ENCODE results near the gene TMEM130. TPM values are rescaled to one million over a fixed set of nuclear protein-coding genes. Genes with fewer than 3 reads are reported as not detected.

TMEM130 gene
- total RNA-seq, 2 experiments from 2014 or later: 0.39 TPM; not detected in 1

- ChIA-PET CTCF (interaction anchor here (0.7 to 1.3 kb wide), 8 partner anchors 10 to 1269 kb away, joined by 3 to 11 read pairs (median 3); partner anchors contain the start of gene LAMTOR4), POLR2A (interaction anchor here (0.6 to 2.2 kb wide), 6 partner anchors 10 to 1995 kb away, joined by 3 to 16 read pairs (median 3); partner anchors contain the start of genes ARPC1A, SRRT, TECPR1 and TMEM130)
- intact Hi-C loops (cut with DNase I, micrococcal nuclease): loop anchor here in 1 of 2 experiments (2.0 to 10.0 kb wide), 5 partner anchors 263 to 1763 kb away; partner anchors contain the start of genes ARPC1A, BRI3, LMTK2 and SDHAF3
- no peaks in the 10 kb centered on the region for H3K9me3 ChIP-seq (ENCODE audit: control insufficient read depth in 1 of 2, insufficient read depth in 1 of 2, low read length in 2 of 2)
- peaks cover 39% of the 10 kb centered on the region for H3K36me3 ChIP-seq (ENCODE audit: insufficient read depth, low read length)
- DNase-seq (no peak), ATAC-seq (ENCODE audit: poor library complexity) (no peak)
- Mint-ChIP-seq H3K27me3 (no peaks in the 10 kb centered on the region), H3K27ac (peak overlapping the region; percentile 97), H3K36me3 (ENCODE audit: low read depth) (peaks cover 49% of the 10 kb centered on the region), H3K4me3 (peak overlapping the region; percentile 97), H3K4me1 (ENCODE audit: low read depth) (peaks cover 37% of the 10 kb centered on the region), H3K9me3 (no peaks in the 10 kb centered on the region)
- peaks cover 31% of the 10 kb centered on the region for H3K4me1 ChIP-seq (ENCODE audit: insufficient read depth, low read length)
- TF ChIP-seq, protein P1, sequence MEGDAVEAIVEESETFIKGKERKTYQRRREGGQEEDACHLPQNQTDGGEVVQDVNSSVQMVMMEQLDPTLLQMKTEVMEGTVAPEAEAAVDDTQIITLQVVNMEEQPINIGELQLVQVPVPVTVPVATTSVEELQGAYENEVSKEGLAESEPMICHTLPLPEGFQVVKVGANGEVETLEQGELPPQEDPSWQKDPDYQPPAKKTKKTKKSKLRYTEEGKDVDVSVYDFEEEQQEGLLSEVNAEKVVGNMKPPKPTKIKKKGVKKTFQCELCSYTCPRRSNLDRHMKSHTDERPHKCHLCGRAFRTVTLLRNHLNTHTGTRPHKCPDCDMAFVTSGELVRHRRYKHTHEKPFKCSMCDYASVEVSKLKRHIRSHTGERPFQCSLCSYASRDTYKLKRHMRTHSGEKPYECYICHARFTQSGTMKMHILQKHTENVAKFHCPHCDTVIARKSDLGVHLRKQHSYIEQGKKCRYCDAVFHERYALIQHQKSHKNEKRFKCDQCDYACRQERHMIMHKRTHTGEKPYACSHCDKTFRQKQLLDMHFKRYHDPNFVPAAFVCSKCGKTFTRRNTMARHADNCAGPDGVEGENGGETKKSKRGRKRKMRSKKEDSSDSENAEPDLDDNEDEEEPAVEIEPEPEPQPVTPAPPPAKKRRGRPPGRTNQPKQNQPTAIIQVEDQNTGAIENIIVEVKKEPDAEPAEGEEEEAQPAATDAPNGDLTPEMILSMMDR (IDR thresholded peaks at IDR 0.05): no peak
- no peaks in the 10 kb centered on the region for H3K27me3 ChIP-seq (ENCODE audit: control insufficient read depth in 1 of 2, insufficient read depth in 2 of 2, low read length in 2 of 2)
- peak overlapping the region; percentile 97 for H3K4me3 ChIP-seq (ENCODE audit: low read length)
- H3K27ac ChIP-seq (ENCODE audit: low read depth in 1 of 2, low read length in 2 of 2): peak overlapping the region; percentile 87 to 91
These were observed 10.1 kb upstream of the TMEM130 start for GRCh38 chr7:98879979-98880315.

DNA sequence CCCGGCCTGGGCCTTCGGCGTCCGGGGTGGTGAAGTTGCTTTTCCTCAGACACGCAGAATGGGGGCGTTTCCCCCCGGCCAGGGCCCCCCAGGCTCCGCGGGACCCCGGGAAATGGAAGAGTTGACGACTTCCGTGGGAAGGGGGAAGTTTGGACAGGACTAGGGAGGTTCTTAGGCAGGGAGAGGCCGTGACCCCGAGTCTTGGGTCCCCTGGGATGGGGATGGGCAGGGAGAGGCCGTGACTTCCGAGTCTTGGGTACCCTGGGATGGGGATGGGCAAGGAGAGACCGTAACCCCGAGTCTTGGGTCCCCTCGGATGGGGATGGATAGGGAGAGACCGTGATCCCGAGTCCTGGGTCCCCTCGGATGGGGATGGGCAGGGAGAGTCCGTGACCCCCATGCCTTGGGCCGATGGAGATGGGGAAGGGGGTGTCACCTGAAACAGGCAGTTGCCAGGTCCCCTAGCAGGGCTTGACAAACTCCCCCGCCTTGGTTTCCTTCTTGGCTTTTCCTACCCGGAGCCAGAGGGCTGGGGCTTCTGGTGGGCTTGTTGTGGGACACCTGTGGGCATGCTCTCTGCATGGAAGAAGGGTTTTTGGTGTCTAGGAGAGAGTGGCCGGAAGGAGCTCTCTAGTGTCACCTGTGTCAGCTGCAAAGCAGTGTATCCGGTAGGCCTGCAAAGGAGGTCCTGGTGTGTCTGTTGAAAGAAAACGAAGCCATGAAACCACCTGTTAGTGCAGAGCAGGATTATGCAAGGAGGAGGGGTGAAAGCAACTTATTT lies 9.6 kb upstream of the TMEM130 start:
- Mint-ChIP-seq H3K4me1 (ENCODE audit: low read depth) (peaks cover 37% of the 10 kb centered on the region), H3K27me3 (no peaks in the 10 kb centered on the region), H3K27ac (peak overlapping the region; percentile 97), H3K4me3 (peak overlapping the region; percentile 97), H3K9me3 (no peaks in the 10 kb centered on the region), H3K36me3 (ENCODE audit: low read depth) (peaks cover 45% of the 10 kb centered on the region)
- Histone ChIP-seq H3K4me1 (ENCODE audit: insufficient read depth, low read length) (peaks cover 28% of the 10 kb centered on the region), H3K36me3 (ENCODE audit: insufficient read depth, low read length) (peaks cover 33% of the 10 kb centered on the region), H3K9me3 (ENCODE audit: control insufficient read depth in 1 of 2, insufficient read depth in 1 of 2, low read length in 2 of 2) (no peaks in the 10 kb centered on the region), H3K4me3 (ENCODE audit: low read length) (peak overlapping the region; percentile 97), H3K27ac (ENCODE audit: low read depth in 1 of 2, low read length in 2 of 2) (peak overlapping the region; percentile 87 to 91), H3K27me3 (ENCODE audit: control insufficient read depth in 1 of 2, insufficient read depth in 2 of 2, low read length in 2 of 2) (no peaks in the 10 kb centered on the region)
- ChIA-PET POLR2A (interaction anchor here (0.5 to 2.2 kb wide), 9 partner anchors 10 to 1995 kb away, joined by 3 to 16 read pairs (median 3); partner anchors contain the start of genes ARPC1A, ASNS, SRRT and TECPR1), CTCF (interaction anchor here (0.7 to 1.3 kb wide), 8 partner anchors 10 to 1269 kb away, joined by 3 to 11 read pairs (median 3); partner anchors contain the start of gene LAMTOR4)
- peak; percentile 48 to 89 (median 58) for DNase-seq
- ATAC-seq (ENCODE audit: poor library complexity): peak; percentile 85
- TF ChIP-seq, protein P1 (IDR thresholded peaks at IDR 0.05): peak; percentile 71
- intact Hi-C loops (cut with DNase I, micrococcal nuclease): loop anchor here in 1 of 2 experiments (5.0 kb wide), 2 partner anchors 597 to 1762 kb away; partner anchors contain the start of genes BRI3 and SDHAF3

GRCh38 chr7:98878365-98879197 lies 8.8 kb upstream of the TMEM130 start, which contains the start of gene TRRAP:
Gene TRRAP, plus strand, starts transcription at chr7:98878532. Its CDS starts 2,619 bp downstream, at chr7:98881151.
- H3K27ac ChIP-seq (ENCODE audit: low read depth in 1 of 2, low read length in 2 of 2): peak within 1 kb of the TSS; percentile 87 to 91
- TF ChIP-seq, protein P1 (IDR thresholded peaks at IDR 0.05): peak; percentile 89
- Mint-ChIP-seq H3K27ac (peak within 1 kb of the TSS; percentile 97), H3K9me3 (no peaks in the 10 kb centered on the region), H3K4me3 (peak within 1 kb of the TSS; percentile 97), H3K27me3 (no peaks in the 10 kb centered on the region), H3K4me1 (ENCODE audit: low read depth) (peaks cover 32% of the 10 kb centered on the region), H3K36me3 (ENCODE audit: low read depth) (peaks cover 37% of the 10 kb centered on the region)
- peak; percentile 60 to 88 (median 70) for DNase-seq
- H3K36me3 ChIP-seq (ENCODE audit: insufficient read depth, low read length): peaks cover 25% of the 10 kb centered on the region
- intact Hi-C loops (cut with DNase I, micrococcal nuclease): loop anchor here in 1 of 2 experiments (5.0 kb wide), 2 partner anchors 596 to 1761 kb away; partner anchors contain the start of genes BRI3 and SDHAF3
- ChIA-PET CTCF (interaction anchor here (1.3 kb wide), 1 partner anchor 104 kb away, joined by 3 read pairs; no protein-coding TSS in a partner anchor), POLR2A (interaction anchor here (0.5 to 2.2 kb wide), 8 partner anchors 9 to 1814 kb away, joined by 3 to 16 read pairs (median 3); partner anchors contain the start of genes ASNS, TECPR1 and ZKSCAN5)
- no peaks in the 10 kb centered on the region for H3K9me3 ChIP-seq (ENCODE audit: control insufficient read depth in 1 of 2, insufficient read depth in 1 of 2, low read length in 2 of 2)
- H3K4me3 ChIP-seq (ENCODE audit: low read length): peak within 1 kb of the TSS; percentile 97
- peak; percentile 56 for ATAC-seq (ENCODE audit: poor library complexity)
- no peaks in the 10 kb centered on the region for H3K27me3 ChIP-seq (ENCODE audit: control insufficient read depth in 1 of 2, insufficient read depth in 2 of 2, low read length in 2 of 2)
- peaks cover 27% of the 10 kb centered on the region for H3K4me1 ChIP-seq (ENCODE audit: insufficient read depth, low read length)
